ENCODE data around the gene MRPL28.
"Not testable (repeated sequence)": the region's sequence is repeated elsewhere in the genome, so short reads cannot be mapped to it uniquely, and the experiment has no call there.

MRPL28 gene

GRCh38 chr16:391885-392335, 21.6 kb upstream of the MRPL28 start:
- DNase-seq (ENCODE audit: low read depth in 2 of 2) = peak; percentile 62 to 79

GRCh38 chr16:389352-389751, 19.0 kb upstream of the MRPL28 start:
- no peak for DNase-seq (ENCODE audit: low read depth in 2 of 2)

- DNase-seq (ENCODE audit: low read depth in 2 of 2) = not testable (repeated sequence)
These were observed 17.7 kb upstream of the MRPL28 start for GRCh38 chr16:387761-388666.

GRCh38 chr16:386641-387156, 16.4 kb upstream of the MRPL28 start:
- no peak for DNase-seq (ENCODE audit: low read depth in 2 of 2)

DNA sequence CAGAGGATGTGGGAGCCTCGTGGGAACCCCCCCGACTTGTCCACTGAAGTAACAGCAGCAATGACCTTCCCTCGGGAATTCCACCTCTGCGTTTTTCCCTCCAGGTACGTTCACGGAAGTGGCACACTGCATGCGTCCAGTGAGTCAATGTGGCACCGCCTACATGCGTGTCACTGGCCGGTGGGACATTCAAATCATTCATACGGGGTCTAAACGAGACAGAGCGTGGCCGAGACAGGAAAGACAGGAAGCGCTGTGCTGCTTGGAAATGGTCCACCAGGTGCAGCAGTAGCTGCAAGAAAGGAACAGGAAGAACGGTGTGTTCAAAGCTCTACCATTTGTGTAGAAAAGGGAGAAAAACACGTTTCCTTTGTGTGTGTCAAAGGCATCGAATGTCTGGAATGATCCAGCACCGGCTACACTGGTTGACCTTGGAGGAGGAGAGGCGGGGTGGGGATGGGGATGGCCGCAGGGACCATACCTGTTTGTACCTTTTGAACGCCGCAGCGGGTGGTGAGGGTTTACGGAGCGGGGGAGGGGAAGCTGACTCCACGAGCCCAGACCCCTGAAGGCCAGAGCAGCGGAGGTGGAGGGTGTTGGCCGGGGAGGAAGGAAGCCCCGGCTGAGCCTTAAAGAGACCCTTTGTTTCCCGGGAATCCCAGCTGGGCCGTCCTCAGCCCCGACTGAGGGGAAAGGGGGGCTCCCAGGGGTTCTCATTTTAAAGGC, 13.2 kb upstream of the MRPL28 start:
- DNase-seq (ENCODE audit: low read depth in 2 of 2) = peak in 1 of 2 donors; percentile 35

- peak in 1 of 2 donors; percentile 59 for DNase-seq (ENCODE audit: low read depth in 2 of 2)
These were observed 11.7 kb upstream of the MRPL28 start, which contains the start of gene PGAP6 for GRCh38 chr16:381789-382717. PGAP6 (minus strand) TSS chr16:381978; CDS start chr16:381821, 157 bp downstream.

GRCh38 chr16:381012-381788, 10.9 kb upstream of the MRPL28 start:
- peak in 1 of 2 donors; percentile 26 for DNase-seq (ENCODE audit: low read depth in 2 of 2)

DNA sequence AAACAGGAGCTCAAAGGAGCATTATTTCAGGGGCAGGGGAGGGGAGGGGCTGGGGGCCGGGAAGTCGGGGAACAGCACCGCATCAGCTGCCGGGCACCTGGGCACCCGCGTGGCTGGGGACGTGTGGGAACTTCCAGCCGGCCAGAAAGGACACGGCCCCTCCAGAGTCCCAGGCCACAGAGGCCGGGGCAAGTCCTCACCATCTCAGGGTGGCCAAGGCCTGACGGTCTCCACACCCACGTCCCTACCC, 10.3 kb upstream of the MRPL28 start:
- DNase-seq (ENCODE audit: low read depth in 2 of 2) = no peak

DNA sequence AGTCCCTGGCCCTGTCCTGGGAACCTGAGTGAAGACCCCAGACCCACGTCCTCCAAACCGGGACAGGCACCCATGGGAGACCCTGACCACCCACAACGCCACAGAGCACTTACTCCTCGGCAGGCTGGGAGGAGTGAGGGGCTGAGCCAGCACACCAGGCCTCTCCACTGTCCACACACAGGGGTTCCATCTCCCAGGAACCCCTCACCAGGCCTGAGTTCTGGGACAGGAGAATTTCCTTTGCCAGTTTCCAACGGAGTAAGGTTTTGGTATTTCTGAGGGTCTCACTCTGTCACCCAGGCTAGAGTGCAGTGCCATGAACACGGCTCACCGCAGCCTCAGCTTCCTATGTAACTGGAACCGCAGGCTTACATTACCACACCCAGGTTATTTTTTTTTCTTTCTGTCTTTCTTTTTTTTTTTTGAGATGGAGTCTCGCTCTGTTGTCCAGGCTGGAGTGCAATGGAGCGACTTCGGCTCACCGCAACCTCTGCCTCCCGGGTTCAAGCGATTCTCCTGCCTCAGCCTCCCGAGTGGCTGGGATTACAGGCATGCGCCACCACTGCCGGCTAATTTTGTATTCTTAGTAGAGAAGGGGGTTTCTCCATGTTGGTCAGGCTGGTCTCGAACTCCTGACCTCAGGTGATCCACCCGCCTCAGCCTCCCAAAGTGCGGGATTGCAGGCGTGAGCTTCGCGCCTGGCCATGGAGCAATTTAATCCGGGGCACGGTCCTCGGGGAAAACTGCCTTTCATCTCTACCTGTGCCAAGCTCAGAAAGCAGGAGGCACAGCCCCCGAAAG, 9.8 kb upstream of the MRPL28 start:
- DNase-seq (ENCODE audit: low read depth in 2 of 2) = no peak

- DNase-seq (ENCODE audit: low read depth in 2 of 2) = no peak
These were observed 9.0 kb upstream of the MRPL28 start for GRCh38 chr16:379183-379960.

DNA sequence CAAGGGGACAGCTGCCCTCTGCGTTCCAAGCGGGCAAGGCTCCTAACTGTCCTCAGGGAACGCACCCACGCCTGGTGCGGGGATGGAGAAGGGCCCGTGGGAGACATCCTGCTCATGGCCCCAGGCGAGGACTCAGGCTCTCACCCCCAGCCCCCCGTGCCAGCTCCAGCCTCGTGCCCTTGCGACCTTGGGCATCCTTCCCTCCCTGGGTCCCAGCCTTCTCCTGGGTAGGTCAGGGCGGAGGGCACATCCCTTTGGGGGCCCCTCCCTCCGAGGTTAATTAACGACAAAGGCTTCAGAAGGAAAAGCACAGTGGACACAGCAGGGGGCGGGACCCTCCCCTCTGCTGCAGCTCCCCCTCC, 8.5 kb upstream of the MRPL28 start:
- no peak for DNase-seq (ENCODE audit: low read depth in 2 of 2)

GRCh38 chr16:378113-378820, 7.9 kb upstream of the MRPL28 start:
- DNase-seq (ENCODE audit: low read depth in 2 of 2) = not testable (repeated sequence)

GRCh38 chr16:377419-377951, 7.1 kb upstream of the MRPL28 start:
- no peak for DNase-seq (ENCODE audit: low read depth in 2 of 2)

DNA sequence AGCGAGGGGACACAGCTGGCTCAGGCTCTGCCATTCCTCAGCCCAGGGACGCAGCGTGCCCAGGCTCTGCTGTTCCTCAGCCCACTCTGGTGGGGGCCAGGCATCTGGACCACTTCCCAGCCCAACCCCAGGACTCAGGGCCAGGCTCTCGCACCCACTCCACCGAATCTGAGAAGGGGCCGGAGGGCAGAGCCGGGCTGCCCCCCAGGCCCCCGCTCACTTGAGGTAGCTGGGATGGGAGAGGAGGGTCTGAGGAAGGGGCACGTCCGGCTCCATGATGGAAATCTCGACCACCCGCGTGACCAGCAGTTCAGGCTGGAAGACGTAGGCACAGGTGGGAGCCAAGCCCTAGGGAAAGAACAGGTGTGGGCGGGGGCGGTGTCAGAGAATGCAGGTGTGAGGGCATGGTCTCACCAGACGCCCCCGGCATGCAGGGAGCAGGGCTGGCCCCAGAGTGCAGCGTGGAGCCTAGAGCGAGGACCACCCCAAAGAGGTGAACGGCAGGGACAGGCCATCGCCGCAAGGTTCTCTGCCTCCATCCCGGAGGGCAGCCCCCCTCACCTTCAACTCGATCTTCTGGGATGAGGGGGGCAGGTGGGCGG, 6.6 kb upstream of the MRPL28 start:
- no peak for DNase-seq (ENCODE audit: low read depth in 2 of 2)

DNA sequence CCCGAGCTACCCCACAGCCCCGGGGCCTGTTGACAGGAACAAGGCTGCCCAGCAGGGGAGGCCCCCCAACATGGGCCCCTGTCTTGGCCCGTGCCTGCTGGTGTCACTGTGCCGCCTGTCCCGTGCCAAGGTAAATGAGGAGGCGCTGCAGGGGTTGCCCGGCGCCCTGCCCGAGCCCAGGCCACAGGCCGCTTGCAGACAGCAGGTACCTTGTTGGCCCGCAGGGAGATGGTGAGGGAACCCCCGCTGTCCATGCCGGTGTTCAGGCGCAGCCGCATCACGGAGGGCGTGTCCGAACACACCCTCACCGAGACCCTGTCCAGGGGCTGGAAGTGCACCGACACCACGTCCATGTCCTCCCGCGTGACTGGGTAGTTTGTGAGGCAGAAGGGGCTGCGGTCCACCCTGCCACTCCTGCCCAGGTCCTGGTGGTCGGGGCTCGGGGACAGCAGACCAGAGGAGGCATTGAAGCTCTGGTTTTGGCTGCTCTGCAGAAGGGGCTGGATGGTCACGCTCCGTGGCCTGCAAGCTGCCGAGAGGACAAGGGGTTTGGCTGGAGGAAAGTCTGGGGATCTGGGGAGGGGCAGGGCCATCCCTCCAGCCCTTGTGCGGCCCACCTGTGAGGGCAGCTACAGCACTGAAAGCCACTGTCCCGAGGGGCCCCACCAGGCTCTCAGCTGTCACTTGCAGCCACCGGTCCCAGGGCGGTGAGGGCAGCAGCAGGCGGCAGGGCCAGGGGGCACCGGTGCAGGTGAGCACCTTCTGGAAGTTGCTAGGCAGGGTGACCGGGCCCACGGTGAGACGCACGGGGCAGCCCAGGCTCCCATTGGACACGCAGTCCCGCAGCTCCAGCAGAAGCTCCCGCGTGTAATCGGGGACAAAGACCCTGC, 5.8 kb upstream of the MRPL28 start:
- no peak for DNase-seq (ENCODE audit: low read depth in 2 of 2)

DNA sequence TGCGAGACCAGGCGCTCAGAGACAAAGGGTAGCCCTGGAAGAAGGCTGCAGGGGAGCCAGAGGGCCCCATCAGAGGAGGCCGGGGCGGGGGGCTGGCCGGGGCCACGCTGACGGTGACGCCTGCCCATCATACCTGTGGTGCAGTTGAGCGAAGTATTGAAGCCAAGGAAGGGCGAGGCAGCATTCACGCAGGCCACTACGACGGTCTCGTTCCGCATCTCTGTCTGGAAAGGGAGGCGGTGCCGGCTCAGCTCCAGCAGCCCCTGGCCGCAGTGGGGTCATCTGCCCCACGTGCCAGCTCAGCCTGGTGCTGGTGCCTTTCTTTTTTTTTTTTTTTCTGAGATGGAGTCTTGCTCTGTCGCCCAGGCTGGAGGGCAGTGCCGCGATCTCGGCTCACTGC, 4.9 kb upstream of the MRPL28 start:
- no peak for DNase-seq (ENCODE audit: low read depth in 2 of 2)

GRCh38 chr16:374616-374926, 4.2 kb upstream of the MRPL28 start:
- no peak for DNase-seq (ENCODE audit: low read depth in 2 of 2)

All from stimulated activated CD8-positive, alpha-beta memory T cell treated with anti-CD3 and anti-CD28 coated beads, Interleukin-7, amount 100 ng/mL, for 4 hours (primary cell).